Lung (tissue), 12 donors: Measurements from ENCODE around the gene ERFL. TPM values are rescaled to one million over a fixed set of nuclear protein-coding genes. Genes with fewer than 3 reads are reported as not detected.

ENCODE experiments used
- ATAC-seq: fragments of 200-7000 bp; cut with Tn5 transposase; one replicate; pipeline ENCODE4 v1.9.1; 2020; ENCODE audit warnings: moderate number of reproducible peaks; ENCODE audit not compliant: insufficient read depth, low FRiP score
- DNase-seq, 3 donors: peaks; one replicate each; pipeline ENCODE4 v3.0.0-alpha.2; 2013 to 2017
- H3K27ac ChIP-seq, 2 donors: one replicate each; pipeline ENCODE4 v1.5.1; 2013; ENCODE audit warnings: mild to moderate bottlenecking in 2 of 2, moderate library complexity in 2 of 2, control low read depth in 1 of 2, inconsistent platforms in 1 of 2, low read depth in 1 of 2, low read length in 1 of 2
- H3K27me3 ChIP-seq, 3 donors: one replicate each; pipeline ENCODE4 v1.5.1; 2013; ENCODE audit warnings: low read length in 2 of 3; ENCODE audit not compliant: control insufficient read depth in 3 of 3, insufficient read depth in 3 of 3
- H3K36me3 ChIP-seq, 4 donors: one replicate each; pipeline ENCODE4 v1.5.1; 2013; ENCODE audit warnings: low read length in 4 of 4, mild to moderate bottlenecking in 1 of 4, moderate library complexity in 1 of 4; ENCODE audit not compliant: control insufficient read depth in 4 of 4, insufficient read depth in 4 of 4
- H3K4me1 ChIP-seq, 5 donors: one replicate each; pipeline ENCODE4 v1.5.1; 2013; ENCODE audit warnings: low read length in 5 of 5, mild to moderate bottlenecking in 2 of 5, moderate library complexity in 1 of 5; ENCODE audit not compliant: control insufficient read depth in 5 of 5, insufficient read depth in 5 of 5
- H3K4me3 ChIP-seq: one replicate; pipeline ENCODE4 v1.5.1; 2013; ENCODE audit warnings: mild to moderate bottlenecking, control low read depth, moderate library complexity
- H3K9ac ChIP-seq, 2 donors: one replicate each; pipeline ENCODE4 v1.5.1; 2013; ENCODE audit warnings: low read length in 2 of 2, control low read depth in 1 of 2; ENCODE audit not compliant: insufficient read depth in 1 of 2
- H3K9me3 ChIP-seq, 4 donors: one replicate each; pipeline ENCODE4 v1.5.1; 2013; ENCODE audit warnings: low read length in 3 of 4, mild to moderate bottlenecking in 1 of 4, moderate library complexity in 1 of 4; ENCODE audit not compliant: control insufficient read depth in 4 of 4, insufficient read depth in 3 of 4
- CTCF ChIP-seq: IDR thresholded peaks from 2 replicates; pipeline ENCODE4 v1.5.1; 2012; ENCODE audit warnings: mild to moderate bottlenecking; ENCODE audit errors: control extremely low read depth, extremely low read depth
- WGBS, 2 donors: extraction: QIAGEN DNeasy Blood & Tissue Kit; methylation state at CpG; one replicate each; pipeline ENCODE4 v1.1.7; 2013; 5-methylcytosine and 5-hydroxymethylcytosine counted together
- polyA plus RNA-seq, 2 donors: library from polyadenylated mRNA; stranded (reverse); fragments of 200-250 nt; gene quantifications; one replicate each; pipeline ENCODE4 v1.2.1, GENCODE V29; 2013
- total RNA-seq, 2 donors: library from RNA; depleted of rRNA in 1 of 2; stranded (reverse); fragments of >200 nt in 1 of 2; gene quantifications; one replicate each; pipeline ENCODE4 v1.2.1, GENCODE V29; 2014 to 2021
- donor health status: control.
- donor health status: control.
- donor health status: Bipolar disorder and iron deficiency.
- donor health status: healthy.
- donor health status: DM: yes; HTN: yes; CAD: no.

The ERFL gene
- total and polyA plus RNA-seq, 4 donors, result 0.16 to 0.67 (median 0.37) TPM; not detected in 1

GRCh38 chr19:41892173-41892902, 35.9 kb downstream of the ERFL start:
- no peak for ATAC-seq
- 91% methylated on average over 33 to 34 of the region's 34 CpGs for WGBS, 2 donors
- Histone ChIP-seq H3K27me3 (no peaks in the 10 kb centered on the region), H3K4me3 (no peak overlapping the region), H3K9ac (no peak overlapping the region), H3K4me1 (peaks cover 0 to 7% (median 0%) of the 10 kb centered on the region in 5 donors), H3K9me3 (no peaks in the 10 kb centered on the region), H3K27ac (no peak overlapping the region), H3K36me3 (peaks cover 5 to 68% (median 15%) of the 10 kb centered on the region in 4 donors)
- no peak for TF ChIP-seq CTCF
- DNase-seq, result no peak

DNA sequence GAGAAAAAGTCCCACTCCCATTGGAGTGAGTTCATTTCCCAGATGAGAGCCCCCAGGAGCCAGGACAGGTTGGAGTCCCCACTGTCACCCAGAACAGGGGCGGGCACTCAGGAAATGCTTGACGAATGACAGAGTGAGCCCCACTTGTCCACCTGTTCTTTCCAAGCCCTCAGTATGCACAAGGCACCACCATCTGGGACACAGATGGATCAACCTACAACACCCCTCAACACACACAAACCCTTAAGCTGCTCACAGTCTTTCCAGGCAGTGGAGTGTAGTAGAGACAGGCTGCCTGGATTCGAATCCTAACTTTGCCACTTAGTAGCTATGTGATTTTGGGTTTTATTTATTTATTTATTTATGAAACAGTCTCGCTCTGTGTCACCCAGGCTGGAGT, 37.3 kb downstream of the ERFL start:
- DNase-seq (no peak), ATAC-seq (no peak)
- Histone ChIP-seq H3K9ac (no peak overlapping the region), H3K27ac (no peak overlapping the region), H3K4me1 (peaks cover 0 to 16% (median 3%) of the 10 kb centered on the region in 5 donors), H3K36me3 (peaks cover 5 to 57% (median 15%) of the 10 kb centered on the region in 4 donors), H3K27me3 (no peaks in the 10 kb centered on the region), H3K9me3 (no peaks in the 10 kb centered on the region), H3K4me3 (no peak overlapping the region)
- TF ChIP-seq CTCF, result no peak
- 96% methylated on average over 4 of the region's 4 CpGs for WGBS, 2 donors

GRCh38 chr19:41889896-41890295, 38.4 kb downstream of the ERFL start:
- H3K9me3 ChIP-seq, result no peaks in the 10 kb centered on the region
- DNase-seq, result no peak
- TF ChIP-seq CTCF, result no peak
- no peak overlapping the region for H3K9ac ChIP-seq
- H3K4me3 ChIP-seq, result no peak overlapping the region
- WGBS, 2 donors, result 88% methylated on average over 8 of the region's 8 CpGs
- no peak overlapping the region for H3K27ac ChIP-seq
- no peak for ATAC-seq
- H3K27me3 ChIP-seq, result no peaks in the 10 kb centered on the region
- peaks cover 0 to 47% (median 8%) of the 10 kb centered on the region in 4 donors for H3K36me3 ChIP-seq
- H3K4me1 ChIP-seq, result peaks cover 0 to 19% (median 5%) of the 10 kb centered on the region in 5 donors
